Spleen (tissue), 7 donors: Measurements from ENCODE around the gene SIRT3.
"Not testable (repeated sequence)": the region's sequence is repeated elsewhere in the genome, so short reads cannot be mapped to it uniquely, and the experiment has no call there.

Experiments used
- CTCF ChIP-seq, 11 experiments: fragments of 200-600 bp in 7 of 11; fragments of 450-650 bp in 4 of 11; sonication (generic) in 4 of 11; IDR thresholded peaks in 8 of 11; conservative IDR thresholded peaks in 3 of 11; 1 replicate in 7 of 11; 2 replicates in 4 of 11; pipeline versions ENCODE4 v1.4.0 to v1.8.0; 2016 to 2021; ENCODE audit warnings: antibody characterized with exemption in 11 of 11, inconsistent platforms in 4 of 11, mild to moderate bottlenecking in 1 of 11
- POLR2A ChIP-seq, 3 donors: fragments of 450-650 bp; IDR thresholded peaks; one replicate each; pipeline ENCODE4 v1.5.1; 2017; ENCODE audit warnings: antibody characterized with exemption in 3 of 3, mild to moderate bottlenecking in 1 of 3
- POLR2AphosphoS5 ChIP-seq, 3 donors: sonication (generic); formaldehyde crosslinking; IDR thresholded peaks; one replicate each; pipeline ENCODE4 v1.5.1; 2017; ENCODE audit warnings: antibody characterized with exemption in 3 of 3
- donor health status: DM: no; HTN: no; CAD: no; lungs with moderate emphysema.
- donor health status: DM: no; HTN: no; CAD: no.
- donor health status: DM: no; HTN: no; CAD: no.

DNA sequence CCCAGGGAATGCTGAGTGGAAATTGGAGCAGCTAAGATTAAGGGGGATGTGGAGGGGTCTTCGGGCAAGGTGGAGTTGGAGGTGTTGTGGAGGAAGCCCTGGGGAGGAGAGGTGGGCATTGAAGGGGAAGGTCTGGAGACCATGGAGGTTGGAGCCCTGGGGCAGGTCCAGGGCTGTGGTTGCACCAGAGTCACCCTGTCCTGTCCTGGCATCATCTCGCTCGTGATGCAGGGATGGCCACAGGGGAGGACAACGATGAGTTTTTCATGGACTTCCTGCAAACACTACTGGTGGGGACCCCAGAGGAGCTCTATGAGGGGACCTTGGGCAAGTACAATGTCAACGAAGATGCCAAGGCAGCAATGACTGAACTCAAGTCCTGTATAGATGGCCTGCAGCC lies 42.7 kb downstream of the SIRT3 start:
- TF ChIP-seq CTCF (IDR thresholded peaks at IDR 0.05 in 8 of 11, conservative IDR thresholded peaks at IDR 0.05 in 3 of 11); POLR2A (IDR thresholded peaks at IDR 0.05); POLR2AphosphoS5 (IDR thresholded peaks at IDR 0.05): not testable (repeated sequence)
